GM18526 (cell line): Measurements from ENCODE around the gene TMEM123.

Experiments used
- POLR2A ChIP-seq: IDR thresholded peaks from 3 replicates; pipeline ENCODE4 v1.6.1; 2011; ENCODE audit not compliant: insufficient read length; ENCODE audit errors: extremely low read depth

TMEM123 gene

GRCh38 chr11:102452461-102453301, at the start of gene TMEM123:
Gene TMEM123 (minus strand): TSS chr11:102452765. CDS start chr11:102452623, 142 bp downstream.
- peak; percentile 79 for TF ChIP-seq POLR2A

GRCh38 chr11:102500829-102501228, 48.3 kb upstream of the TMEM123 start:
- no peak for TF ChIP-seq POLR2A

- no peak for TF ChIP-seq POLR2A
These were observed 47.4 kb upstream of the TMEM123 start for GRCh38 chr11:102499931-102500330.

GRCh38 chr11:102499151-102499550, 46.6 kb upstream of the TMEM123 start:
- no peak for TF ChIP-seq POLR2A

GRCh38 chr11:102497061-102497460, 44.5 kb upstream of the TMEM123 start:
- no peak for TF ChIP-seq POLR2A

GRCh38 chr11:102495161-102496042, 42.8 kb upstream of the TMEM123 start:
- no peak for TF ChIP-seq POLR2A

- TF ChIP-seq POLR2A = no peak
These were observed 41.7 kb upstream of the TMEM123 start for GRCh38 chr11:102494216-102494615.

GRCh38 chr11:102493524-102493923, 41.0 kb upstream of the TMEM123 start:
- TF ChIP-seq POLR2A = no peak

GRCh38 chr11:102491969-102492368, 39.4 kb upstream of the TMEM123 start:
- no peak for TF ChIP-seq POLR2A

GRCh38 chr11:102489186-102490145, 36.9 kb upstream of the TMEM123 start:
- TF ChIP-seq POLR2A = no peak

GRCh38 chr11:102488208-102488607, 35.6 kb upstream of the TMEM123 start:
- TF ChIP-seq POLR2A = no peak

GRCh38 chr11:102487214-102487613, 34.6 kb upstream of the TMEM123 start:
- no peak for TF ChIP-seq POLR2A

GRCh38 chr11:102486584-102486983, 34.0 kb upstream of the TMEM123 start:
- no peak for TF ChIP-seq POLR2A

GRCh38 chr11:102485095-102485722, 32.6 kb upstream of the TMEM123 start:
- no peak for TF ChIP-seq POLR2A
